Activated naive CD4-positive, alpha-beta T cell treated with anti-CD3 and anti-CD28 coated beads, Interleukin-2, amount 50 U/mL, for 24 hours (primary cell): ENCODE results near the gene SMAD1.
"Not testable (repeated sequence)": the region's sequence is repeated elsewhere in the genome, so short reads cannot be mapped to it uniquely, and the experiment has no call there.

ENCODE experiments used
- H3K27ac Mint-ChIP-seq: one replicate; pipeline ENCODE4 v1.8.0; 2021; ENCODE audit warnings: mild to moderate bottlenecking, mixed read lengths
- H3K27me3 Mint-ChIP-seq: one replicate; pipeline ENCODE4 v1.8.0; 2021; ENCODE audit warnings: mixed read lengths
- H3K36me3 Mint-ChIP-seq: one replicate; pipeline ENCODE4 v1.8.0; 2021; ENCODE audit warnings: mixed read lengths
- H3K4me1 Mint-ChIP-seq: one replicate; pipeline ENCODE4 v1.8.0; 2021; ENCODE audit warnings: mixed read lengths
- H3K4me3 Mint-ChIP-seq: one replicate; pipeline ENCODE4 v1.8.0; 2021; ENCODE audit warnings: mild to moderate bottlenecking, mixed read lengths
- H3K9me3 Mint-ChIP-seq: one replicate; pipeline ENCODE4 v1.8.0; 2021; ENCODE audit warnings: mixed read lengths

The SMAD1 gene

DNA sequence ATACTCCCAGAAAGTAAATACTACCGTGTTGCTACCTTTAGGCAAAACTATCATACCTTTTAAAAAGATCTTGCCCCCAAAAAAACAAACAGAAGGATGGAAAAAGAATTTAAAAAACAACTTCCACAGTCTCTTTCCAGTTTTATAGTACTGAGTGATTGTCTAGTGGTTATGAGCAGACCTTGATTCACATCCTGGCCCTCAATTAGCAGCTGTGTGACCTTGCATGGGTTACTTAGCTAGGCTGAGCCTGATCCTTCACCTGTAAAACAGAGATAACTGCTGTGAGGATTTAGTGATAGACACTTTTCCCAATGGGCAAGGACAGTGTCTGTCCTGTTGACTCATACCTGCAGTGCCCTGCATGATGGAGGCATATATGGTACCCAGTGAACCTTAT is 49.0 kb downstream of the SMAD1 start:
- H3K9me3 Mint-ChIP-seq, result no peaks in the 10 kb centered on the region
- no peaks in the 10 kb centered on the region for H3K36me3 Mint-ChIP-seq
- no peak overlapping the region for H3K27ac Mint-ChIP-seq
- H3K27me3 Mint-ChIP-seq, result peaks cover 4% of the 10 kb centered on the region
- H3K4me1 Mint-ChIP-seq, result no peaks in the 10 kb centered on the region
- H3K4me3 Mint-ChIP-seq, result no peak overlapping the region

DNA sequence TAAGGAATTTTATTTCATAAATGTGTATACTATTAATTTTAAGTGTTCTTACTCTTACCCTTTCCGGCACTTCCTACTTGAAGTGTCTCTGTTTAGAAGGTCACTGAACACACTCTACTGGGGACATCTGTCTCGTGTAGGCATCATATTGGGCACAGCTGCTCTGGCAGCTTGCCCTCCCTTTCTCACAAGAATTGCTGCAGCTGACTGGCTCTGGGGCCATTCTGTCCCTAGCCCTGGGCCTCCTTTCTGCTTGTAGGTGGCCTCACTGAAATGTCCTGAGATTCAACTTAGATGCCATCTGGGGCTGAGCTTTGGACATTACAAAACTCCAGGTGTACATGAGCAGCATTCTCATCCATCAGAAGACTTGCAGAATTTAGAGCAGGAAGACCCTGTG is 49.6 kb downstream of the SMAD1 start:
- Mint-ChIP-seq H3K9me3 (no peaks in the 10 kb centered on the region), H3K4me3 (no peak overlapping the region), H3K27me3 (peaks cover 5% of the 10 kb centered on the region), H3K36me3 (no peaks in the 10 kb centered on the region), H3K4me1 (no peaks in the 10 kb centered on the region), H3K27ac (no peak overlapping the region)

DNA sequence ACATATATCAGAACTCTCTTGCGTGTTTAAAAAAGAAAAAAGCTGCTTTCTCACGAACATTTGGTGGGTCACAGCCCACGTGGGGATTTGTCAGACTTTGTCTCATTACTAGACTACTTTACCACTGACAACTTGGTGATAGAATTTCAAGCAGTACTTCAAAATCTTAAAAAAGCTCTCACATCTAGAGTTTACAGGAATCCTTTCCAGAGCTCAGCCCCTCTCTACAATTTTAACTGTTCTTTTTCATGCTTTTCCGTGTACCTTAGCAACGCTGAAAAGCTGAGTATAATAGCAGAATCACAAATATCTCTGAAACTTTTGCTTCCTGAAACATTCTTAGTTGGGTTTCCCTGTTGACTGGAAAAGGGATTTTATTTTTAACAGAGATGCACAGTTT is 50.2 kb downstream of the SMAD1 start:
- no peak overlapping the region for H3K4me3 Mint-ChIP-seq
- H3K9me3 Mint-ChIP-seq, result no peaks in the 10 kb centered on the region
- H3K27me3 Mint-ChIP-seq, result peaks cover 7% of the 10 kb centered on the region
- H3K4me1 Mint-ChIP-seq, result no peaks in the 10 kb centered on the region
- H3K27ac Mint-ChIP-seq, result no peak overlapping the region
- no peaks in the 10 kb centered on the region for H3K36me3 Mint-ChIP-seq

DNA sequence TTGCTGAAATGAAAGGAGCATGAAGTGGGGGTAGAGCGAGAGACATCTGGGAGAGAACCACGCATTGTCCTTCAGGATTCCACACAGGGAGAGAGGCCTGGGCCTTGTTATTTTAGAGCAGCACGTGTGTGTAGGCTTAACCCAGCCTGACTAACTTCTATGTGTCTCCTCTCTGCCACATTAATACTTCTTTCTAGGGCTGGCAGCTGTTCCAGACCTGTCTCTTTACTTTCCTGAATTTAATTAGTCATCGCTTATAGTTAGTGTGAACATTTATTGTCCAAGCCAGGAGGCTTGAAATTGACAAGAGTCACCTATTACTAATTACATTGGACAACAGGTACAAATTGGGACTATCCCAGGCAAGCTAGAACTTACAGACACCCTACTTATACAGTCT is 51.3 kb downstream of the SMAD1 start:
- Mint-ChIP-seq H3K36me3 (no peaks in the 10 kb centered on the region), H3K27me3 (peaks cover 7% of the 10 kb centered on the region), H3K4me3 (no peak overlapping the region), H3K27ac (no peak overlapping the region), H3K9me3 (no peaks in the 10 kb centered on the region), H3K4me1 (no peaks in the 10 kb centered on the region)

DNA sequence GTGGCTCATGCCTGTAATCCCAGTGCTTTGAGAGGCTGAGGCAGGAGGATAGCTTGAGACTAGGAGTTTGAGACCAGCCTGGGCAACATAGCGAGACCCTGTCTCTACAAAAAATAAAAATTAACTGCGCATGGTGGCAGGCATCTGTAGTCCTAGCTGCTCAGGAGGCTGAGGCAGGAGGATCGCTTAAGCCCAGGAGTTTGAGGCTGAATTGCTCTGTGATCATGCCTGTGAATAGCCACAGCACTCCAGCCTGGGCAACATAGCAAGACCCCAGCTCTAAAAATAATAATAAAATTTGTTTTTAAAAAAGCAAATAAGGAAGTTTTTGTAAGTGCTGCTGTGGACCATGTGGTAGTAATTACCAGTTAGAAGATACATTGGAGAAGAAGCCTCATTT is 51.8 kb downstream of the SMAD1 start:
- not testable (repeated sequence) for H3K4me1 Mint-ChIP-seq

DNA sequence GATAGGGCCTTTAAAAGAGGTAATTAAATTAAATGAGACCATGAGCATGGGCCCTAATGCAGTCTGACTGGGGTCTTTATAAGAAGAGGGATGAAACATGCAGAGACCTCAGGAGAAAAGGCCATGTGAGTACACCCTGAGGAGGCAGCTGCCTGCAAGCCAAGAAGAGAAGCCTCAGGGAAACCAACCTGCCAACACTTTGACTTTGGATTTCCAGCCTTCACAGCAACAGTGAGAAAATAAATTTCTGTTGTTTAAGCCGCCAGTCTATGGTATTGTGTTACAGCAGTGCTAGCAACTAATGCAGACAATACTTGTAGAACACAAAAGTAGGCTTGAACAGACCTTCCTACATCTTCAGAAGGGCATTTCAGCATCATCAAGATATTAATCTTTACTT is 52.3 kb downstream of the SMAD1 start:
- no peaks in the 10 kb centered on the region for H3K9me3 Mint-ChIP-seq
- no peaks in the 10 kb centered on the region for H3K36me3 Mint-ChIP-seq
- H3K4me1 Mint-ChIP-seq, result no peaks in the 10 kb centered on the region
- no peak overlapping the region for H3K4me3 Mint-ChIP-seq
- H3K27ac Mint-ChIP-seq, result no peak overlapping the region
- H3K27me3 Mint-ChIP-seq, result peaks cover 7% of the 10 kb centered on the region

More for the DNA sequence above, 51.8 kb downstream of the SMAD1 start:
- not testable (repeated sequence) for H3K36me3 Mint-ChIP-seq, H3K9me3 Mint-ChIP-seq, H3K4me3 Mint-ChIP-seq, H3K27me3 Mint-ChIP-seq, H3K27ac Mint-ChIP-seq

DNA sequence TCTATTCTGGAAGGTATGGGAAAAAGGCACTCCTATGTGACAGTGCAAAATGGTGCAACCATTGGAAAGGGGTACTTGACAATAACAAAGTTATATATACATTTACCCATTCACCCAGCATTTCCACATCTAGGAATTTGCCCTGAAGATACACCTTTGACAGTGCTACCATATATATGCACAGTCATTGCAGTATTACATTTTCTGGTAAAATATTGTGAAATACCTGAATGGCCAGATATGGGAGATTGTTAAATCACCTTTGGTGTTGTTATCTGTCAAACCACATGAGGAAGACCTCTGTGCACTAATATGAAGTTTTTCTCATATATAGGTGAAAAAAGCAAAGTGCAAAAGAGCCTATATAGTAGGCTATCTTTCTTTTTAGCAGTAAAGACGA is 53.5 kb downstream of the SMAD1 start:
- Mint-ChIP-seq H3K4me1 (no peaks in the 10 kb centered on the region), H3K9me3 (no peaks in the 10 kb centered on the region), H3K4me3 (no peak overlapping the region), H3K27ac (no peak overlapping the region), H3K36me3 (no peaks in the 10 kb centered on the region), H3K27me3 (peaks cover 9% of the 10 kb centered on the region)

DNA sequence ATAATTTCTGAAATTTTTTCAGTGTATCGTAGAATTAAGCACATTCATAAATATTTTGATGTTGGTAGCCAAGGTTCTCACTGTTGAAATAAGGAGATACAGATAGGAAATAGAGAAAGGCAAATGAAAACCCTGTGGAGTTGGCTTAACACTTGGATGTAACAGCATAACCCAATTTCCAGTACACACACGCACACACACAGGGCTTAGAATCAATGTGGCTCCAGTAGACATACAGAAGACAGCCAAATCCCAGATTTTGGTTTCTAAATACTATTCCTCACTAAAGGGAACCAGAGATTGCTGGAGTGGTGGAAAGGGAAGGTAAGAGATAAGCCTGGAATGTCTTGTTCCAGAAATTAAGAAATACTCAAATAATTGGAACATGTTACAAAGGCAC is 54.4 kb downstream of the SMAD1 start:
- no peaks in the 10 kb centered on the region for H3K9me3 Mint-ChIP-seq
- peaks cover 9% of the 10 kb centered on the region for H3K27me3 Mint-ChIP-seq
- no peak overlapping the region for H3K27ac Mint-ChIP-seq
- H3K4me1 Mint-ChIP-seq, result no peaks in the 10 kb centered on the region
- H3K4me3 Mint-ChIP-seq, result no peak overlapping the region
- no peaks in the 10 kb centered on the region for H3K36me3 Mint-ChIP-seq

DNA sequence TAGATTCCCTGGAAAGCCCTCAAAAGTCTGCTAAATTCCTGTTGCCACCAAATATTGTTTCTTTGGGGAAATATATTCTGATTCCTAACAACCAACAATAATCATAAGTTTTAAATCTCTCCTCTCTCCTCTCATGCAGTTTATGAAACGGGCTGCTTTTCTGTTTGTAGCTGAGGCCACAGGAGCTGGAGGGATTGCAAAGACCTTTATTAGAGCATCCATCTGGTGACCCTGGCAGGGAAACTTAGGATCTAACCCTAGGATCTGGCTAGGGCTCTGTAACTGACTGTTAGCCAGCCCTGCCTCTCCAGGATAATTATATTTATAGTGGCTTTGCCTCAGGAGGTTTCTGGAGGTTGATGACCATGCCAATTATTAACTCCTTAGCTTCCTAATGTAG is 56.9 kb downstream of the SMAD1 start:
- Mint-ChIP-seq H3K9me3 (no peaks in the 10 kb centered on the region), H3K27me3 (peaks cover 9% of the 10 kb centered on the region), H3K36me3 (no peaks in the 10 kb centered on the region), H3K4me3 (no peak overlapping the region), H3K27ac (no peak overlapping the region), H3K4me1 (no peaks in the 10 kb centered on the region)

DNA sequence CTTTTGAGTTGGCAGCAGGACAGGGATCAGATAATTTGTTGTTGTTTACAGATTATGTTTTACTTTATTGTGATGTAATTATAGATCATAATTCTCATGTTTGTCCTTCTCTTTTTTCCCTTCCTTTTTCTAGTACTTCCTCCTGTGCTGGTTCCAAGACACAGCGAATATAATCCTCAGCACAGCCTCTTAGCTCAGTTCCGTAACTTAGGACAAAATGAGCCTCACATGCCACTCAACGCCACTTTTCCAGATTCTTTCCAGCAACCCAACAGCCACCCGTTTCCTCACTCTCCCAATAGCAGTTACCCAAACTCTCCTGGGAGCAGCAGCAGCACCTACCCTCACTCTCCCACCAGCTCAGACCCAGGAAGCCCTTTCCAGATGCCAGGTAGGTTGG is 58.0 kb downstream of the SMAD1 start:
- peaks cover 10% of the 10 kb centered on the region for H3K27me3 Mint-ChIP-seq
- H3K27ac Mint-ChIP-seq, result no peak overlapping the region
- H3K36me3 Mint-ChIP-seq, result no peaks in the 10 kb centered on the region
- H3K9me3 Mint-ChIP-seq, result no peaks in the 10 kb centered on the region
- H3K4me1 Mint-ChIP-seq, result no peaks in the 10 kb centered on the region
- H3K4me3 Mint-ChIP-seq, result no peak overlapping the region

DNA sequence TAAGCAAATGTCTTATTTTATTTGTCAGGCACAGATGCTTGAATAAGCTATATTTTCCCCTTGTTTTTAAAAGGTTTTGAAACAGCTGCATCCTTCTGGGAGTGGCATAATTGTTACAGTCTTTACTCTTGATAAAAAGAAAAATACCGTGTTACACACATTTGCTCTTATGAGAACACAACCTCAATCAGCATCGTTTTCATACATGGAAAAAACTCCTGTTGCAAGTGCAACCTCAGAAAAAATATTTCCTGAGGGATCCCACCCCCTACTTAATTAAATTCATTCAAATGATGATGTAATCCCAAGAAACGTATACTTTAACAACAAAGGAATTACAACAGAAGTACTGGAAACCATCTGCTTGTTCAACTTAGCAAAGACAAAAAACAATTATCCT is 58.6 kb downstream of the SMAD1 start:
- Mint-ChIP-seq H3K27me3 (peaks cover 8% of the 10 kb centered on the region), H3K27ac (no peak overlapping the region), H3K4me3 (no peak overlapping the region), H3K36me3 (no peaks in the 10 kb centered on the region), H3K4me1 (no peaks in the 10 kb centered on the region), H3K9me3 (no peaks in the 10 kb centered on the region)

DNA sequence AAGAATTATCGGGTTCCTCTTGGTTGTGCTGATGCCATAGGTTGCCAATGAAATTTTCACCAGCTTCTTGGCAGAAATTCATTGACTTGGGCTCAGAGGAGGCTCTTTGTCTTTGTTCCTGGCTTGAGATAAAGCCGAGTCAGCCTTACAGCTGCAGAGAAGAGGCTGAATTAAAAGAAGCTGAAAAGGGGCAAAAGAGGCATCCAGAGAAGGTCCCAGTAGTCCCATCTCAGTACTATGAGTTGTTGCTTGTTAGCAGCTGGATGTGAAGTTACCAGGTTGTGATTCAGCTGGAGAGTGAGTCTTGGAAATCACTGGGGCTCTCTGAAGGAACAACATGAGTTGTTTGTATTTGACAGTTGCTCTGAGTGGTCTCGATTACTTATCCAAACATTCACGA is 59.7 kb downstream of the SMAD1 start:
- Mint-ChIP-seq H3K9me3 (no peaks in the 10 kb centered on the region), H3K27me3 (peaks cover 6% of the 10 kb centered on the region), H3K36me3 (no peaks in the 10 kb centered on the region), H3K4me1 (no peaks in the 10 kb centered on the region), H3K4me3 (no peak overlapping the region), H3K27ac (no peak overlapping the region)

DNA sequence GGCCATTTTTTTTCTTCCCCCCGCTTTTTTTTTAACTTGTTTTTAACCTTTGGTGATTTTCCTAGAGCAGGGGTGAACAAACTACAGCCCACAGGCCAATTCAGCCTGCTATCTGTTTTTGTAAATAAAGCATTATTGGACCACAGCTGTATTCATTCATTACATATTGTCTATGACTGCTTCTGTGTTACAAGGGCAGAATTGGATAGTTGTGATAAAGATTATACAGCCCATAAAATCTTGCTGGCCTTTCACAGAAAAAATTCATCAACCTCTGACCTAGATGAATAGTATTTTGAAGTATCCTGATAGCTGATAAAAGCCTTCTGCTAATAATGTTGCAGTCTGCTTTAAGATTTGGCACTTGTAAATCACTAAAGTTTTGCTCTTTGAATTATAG is 63.4 kb downstream of the SMAD1 start:
- H3K27ac Mint-ChIP-seq, result no peak overlapping the region
- H3K27me3 Mint-ChIP-seq, result peaks cover 1% of the 10 kb centered on the region
- H3K36me3 Mint-ChIP-seq, result no peaks in the 10 kb centered on the region
- no peaks in the 10 kb centered on the region for H3K4me1 Mint-ChIP-seq
- no peak overlapping the region for H3K4me3 Mint-ChIP-seq
- no peaks in the 10 kb centered on the region for H3K9me3 Mint-ChIP-seq

DNA sequence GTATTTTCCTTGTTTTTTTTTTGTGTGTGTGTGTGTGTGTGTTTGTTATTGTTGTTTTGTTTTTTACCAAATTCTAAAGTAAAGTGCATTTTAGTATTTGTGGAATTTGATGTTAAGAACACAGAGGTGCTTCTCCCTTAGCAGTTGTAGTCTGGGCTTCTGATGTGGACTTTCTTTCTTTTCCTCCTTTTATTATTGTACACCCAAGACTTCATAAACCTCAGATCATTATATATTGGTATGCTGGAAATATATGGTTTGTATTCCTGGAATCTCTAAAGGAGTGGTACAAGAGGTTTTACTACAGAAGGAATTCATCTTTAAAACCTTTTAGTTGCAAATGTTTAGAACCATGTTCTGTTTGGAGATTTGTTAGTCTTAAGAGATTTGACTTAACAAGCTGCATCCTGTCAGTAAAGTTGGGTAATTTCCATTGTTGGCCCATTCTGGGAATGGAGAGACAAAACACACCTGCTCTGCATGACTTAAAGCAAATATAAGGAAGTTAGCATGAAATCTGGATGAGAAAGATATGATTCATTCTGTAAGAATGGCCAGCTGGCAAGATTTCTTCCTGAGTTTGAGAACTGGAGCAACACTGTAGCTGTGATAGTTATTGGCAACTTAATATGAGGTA is 64.0 kb downstream of the SMAD1 start:
- no peak overlapping the region for H3K4me3 Mint-ChIP-seq
- no peaks in the 10 kb centered on the region for H3K36me3 Mint-ChIP-seq
- peaks cover 1% of the 10 kb centered on the region for H3K27me3 Mint-ChIP-seq

DNA sequence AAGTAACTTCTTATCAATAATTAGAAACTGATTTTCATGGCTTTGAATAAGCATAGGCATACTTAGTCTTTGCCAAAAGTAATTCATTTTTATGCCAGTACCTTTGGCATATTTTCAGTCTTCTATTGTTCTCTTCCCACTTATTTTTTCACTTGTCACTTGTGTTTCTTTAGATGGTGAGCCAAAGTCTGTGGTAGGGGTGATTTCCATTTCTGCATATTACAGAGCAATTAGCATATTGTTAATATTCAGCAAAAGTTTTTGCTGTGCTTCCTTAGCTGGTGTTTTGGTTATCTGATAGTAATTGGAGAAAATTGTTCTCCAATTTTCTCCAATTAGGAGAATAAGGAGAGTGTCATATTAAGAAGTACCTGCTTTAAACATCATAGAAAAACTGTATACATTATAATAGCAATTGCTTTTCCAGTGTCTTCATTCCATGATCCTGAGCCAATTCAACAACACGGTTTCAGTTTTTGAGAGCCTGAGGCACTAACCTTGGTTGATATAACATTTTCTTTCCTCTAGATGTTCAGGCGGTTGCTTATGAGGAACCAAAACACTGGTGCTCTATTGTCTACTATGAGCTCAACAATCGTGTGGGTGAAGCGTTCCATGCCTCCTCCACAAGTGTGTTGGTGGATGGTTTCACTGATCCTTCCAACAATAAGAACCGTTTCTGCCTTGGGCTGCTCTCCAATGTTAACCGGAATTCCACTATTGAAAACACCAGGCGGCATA is 64.7 kb downstream of the SMAD1 start:
- Mint-ChIP-seq H3K9me3 (no peaks in the 10 kb centered on the region), H3K4me1 (no peaks in the 10 kb centered on the region), H3K27me3 (peaks cover 1% of the 10 kb centered on the region), H3K4me3 (no peak overlapping the region), H3K36me3 (no peaks in the 10 kb centered on the region), H3K27ac (no peak overlapping the region)

More for the DNA sequence above, 64.0 kb downstream of the SMAD1 start:
- no peak overlapping the region for H3K27ac Mint-ChIP-seq
- H3K4me1 Mint-ChIP-seq, result no peaks in the 10 kb centered on the region
- no peaks in the 10 kb centered on the region for H3K9me3 Mint-ChIP-seq

DNA sequence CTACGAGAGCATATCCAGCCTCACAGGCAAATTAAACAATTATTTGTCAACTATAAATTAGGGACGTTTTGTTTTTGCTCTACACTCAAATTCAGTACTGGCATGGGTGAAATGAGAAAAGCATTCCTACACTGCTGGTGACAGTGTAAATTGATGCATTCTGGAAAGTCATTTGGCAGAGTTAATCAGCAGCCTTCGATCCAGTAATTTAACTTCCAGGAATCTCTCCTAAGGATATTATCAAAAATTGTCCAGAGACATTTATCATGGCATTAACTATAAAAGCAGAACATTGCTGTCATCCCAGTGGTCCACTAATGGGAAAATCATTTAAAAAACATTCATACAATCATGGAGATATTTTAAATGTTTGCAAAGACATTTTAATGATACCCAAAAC is 70.0 kb downstream of the SMAD1 start:
- H3K27ac Mint-ChIP-seq, result no peak overlapping the region
- H3K4me3 Mint-ChIP-seq, result no peak overlapping the region
- H3K9me3 Mint-ChIP-seq, result no peaks in the 10 kb centered on the region
- peaks cover 7% of the 10 kb centered on the region for H3K4me1 Mint-ChIP-seq
- H3K36me3 Mint-ChIP-seq, result no peaks in the 10 kb centered on the region
- H3K27me3 Mint-ChIP-seq, result no peaks in the 10 kb centered on the region
